GM18867 (cell line): ENCODE results near the gene MYO1B.

Source experiments
- ATAC-seq: cut with Tn5 transposase; IDR thresholded peaks from one replicate; pipeline ENCODE4 v1.9.1; 2021; ENCODE audit warnings: mild to moderate bottlenecking, moderate library complexity; ENCODE audit not compliant: unreplicated experiment

MYO1B gene

DNA sequence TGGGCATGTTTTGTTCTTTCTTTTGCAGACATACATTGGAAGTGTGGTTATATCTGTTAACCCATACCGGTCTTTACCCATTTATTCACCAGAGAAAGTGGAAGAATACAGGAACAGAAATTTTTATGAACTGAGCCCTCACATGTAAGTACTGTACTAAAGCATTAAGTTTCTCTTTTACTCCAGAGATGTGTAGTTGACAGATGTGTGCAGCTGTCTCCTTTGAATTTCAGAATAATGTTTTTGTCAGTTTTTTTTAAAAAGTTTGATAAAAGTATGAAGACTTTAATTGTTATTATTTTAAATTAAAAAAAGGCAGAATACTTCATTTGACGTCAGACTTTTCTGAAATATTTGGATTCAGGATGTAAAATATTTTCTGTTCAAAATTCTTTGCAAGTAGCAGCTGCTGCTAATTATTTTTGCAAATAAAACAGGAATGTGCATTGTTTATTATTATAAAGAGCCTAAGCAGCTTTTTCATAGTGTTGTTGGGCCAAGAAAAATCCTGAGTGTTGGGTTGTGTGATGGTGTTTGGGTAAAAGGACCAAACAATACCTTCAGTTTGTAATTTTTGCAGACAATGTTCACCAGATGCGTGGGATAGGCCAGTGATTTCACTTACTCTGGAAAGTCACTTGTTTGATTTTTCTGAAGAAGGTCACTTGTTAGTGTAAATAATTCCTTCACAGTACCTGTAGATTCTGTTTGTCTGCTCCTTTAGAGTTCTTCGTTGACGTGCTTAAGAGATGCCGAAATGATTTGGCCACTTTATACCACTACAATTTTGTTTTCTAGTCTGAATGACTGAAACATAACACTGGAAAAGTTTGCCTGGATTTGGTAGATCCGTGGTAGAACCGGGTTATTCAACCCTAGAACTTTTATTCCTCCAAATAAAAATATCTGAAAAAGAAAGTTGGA lies 51.1 kb downstream of the MYO1B start:
- ATAC-seq, result no peak

DNA sequence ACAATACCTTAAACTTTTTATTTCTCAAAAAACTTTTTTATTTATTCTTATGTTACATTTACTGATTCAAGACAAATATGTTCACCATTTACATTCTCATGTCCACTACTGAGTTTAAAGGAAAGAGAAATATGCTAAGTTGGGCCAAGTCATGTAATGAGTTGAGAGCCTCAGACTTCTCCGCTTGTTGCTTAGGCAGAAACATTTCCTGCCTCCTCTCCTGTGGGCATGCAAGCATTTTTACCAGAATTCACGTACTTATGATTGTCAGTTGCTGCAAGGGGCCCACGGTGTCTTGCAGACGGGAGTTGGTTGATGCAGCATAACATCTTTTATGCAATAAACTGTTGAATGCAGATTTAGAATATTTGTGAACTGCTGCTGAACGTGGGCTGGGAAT lies 51.8 kb downstream of the MYO1B start:
- no peak for ATAC-seq

DNA sequence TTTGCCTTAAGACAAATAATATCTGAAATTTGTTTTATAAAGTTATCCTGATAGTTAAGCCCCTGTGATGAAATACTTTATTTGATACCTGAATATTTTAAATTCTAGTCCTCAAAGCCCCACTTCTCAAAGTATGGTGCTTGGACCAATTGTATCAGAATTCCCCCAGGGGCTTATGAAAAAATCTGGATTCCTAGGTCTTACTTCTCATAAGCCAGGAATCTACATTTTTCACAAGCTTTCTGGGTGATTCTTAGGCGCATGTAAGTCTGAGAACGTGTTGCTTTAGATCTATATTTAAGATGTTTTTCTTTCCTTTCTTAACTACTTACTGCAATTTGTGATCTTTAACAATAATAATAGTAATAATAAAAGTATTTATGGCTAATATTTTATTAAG lies 53.1 kb downstream of the MYO1B start:
- no peak for ATAC-seq

DNA sequence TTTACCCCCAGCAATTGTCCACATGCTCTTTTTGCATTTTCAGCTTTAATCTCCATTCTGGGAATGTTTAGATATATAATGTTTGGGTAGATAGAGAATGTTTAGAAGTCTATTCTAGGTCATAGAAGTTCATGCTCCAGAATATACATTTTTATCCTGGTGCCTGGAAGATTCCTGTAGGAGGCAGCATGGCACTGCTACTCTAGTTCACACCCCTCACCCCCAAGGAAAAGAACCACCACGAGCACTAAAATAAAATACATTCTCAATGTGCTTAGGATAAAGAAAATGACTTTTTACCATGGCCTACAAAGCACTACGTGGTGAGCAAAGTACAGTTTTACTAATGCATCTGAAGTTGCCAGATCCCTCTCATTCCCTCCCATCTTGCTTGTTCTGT lies 53.8 kb downstream of the MYO1B start:
- no peak for ATAC-seq

DNA sequence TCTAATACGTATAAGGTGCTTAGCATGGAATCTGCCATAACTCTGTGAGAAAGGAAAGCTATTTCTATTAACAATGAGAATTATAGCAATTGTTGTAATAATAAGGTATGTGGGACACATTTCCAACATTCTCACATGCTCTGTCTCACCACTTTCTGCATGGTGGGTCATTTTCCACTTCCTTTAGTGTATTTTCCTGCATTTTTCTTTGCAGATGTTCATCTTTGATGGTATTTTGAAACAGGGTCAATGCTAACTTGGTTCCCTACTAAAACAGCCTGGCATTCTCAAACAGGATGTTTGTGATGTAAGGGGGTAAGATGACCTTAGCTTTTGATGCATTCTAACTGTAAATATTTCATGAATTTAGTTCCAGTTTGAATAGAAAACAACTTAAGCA lies 54.7 kb downstream of the MYO1B start:
- ATAC-seq, result no peak

DNA sequence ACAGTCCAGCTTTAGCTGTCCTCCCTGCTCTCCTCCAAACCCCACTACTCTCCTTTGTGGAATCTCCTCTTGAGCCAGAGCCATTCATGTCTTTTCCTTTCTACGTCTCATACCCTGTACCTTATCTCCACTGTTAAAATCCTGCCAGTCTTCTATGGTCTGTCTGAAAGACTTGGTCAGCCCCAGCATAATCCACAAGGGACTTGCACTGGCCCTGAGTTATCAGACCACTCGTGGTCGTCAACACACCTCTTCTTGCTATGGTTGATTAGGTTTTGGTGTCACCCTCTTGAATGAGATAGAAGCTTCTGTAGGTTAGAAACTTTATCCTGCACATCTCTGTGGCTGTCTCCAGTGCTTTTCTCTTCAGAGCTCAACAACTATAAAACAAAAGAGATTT lies 56.8 kb downstream of the MYO1B start:
- no peak for ATAC-seq

DNA sequence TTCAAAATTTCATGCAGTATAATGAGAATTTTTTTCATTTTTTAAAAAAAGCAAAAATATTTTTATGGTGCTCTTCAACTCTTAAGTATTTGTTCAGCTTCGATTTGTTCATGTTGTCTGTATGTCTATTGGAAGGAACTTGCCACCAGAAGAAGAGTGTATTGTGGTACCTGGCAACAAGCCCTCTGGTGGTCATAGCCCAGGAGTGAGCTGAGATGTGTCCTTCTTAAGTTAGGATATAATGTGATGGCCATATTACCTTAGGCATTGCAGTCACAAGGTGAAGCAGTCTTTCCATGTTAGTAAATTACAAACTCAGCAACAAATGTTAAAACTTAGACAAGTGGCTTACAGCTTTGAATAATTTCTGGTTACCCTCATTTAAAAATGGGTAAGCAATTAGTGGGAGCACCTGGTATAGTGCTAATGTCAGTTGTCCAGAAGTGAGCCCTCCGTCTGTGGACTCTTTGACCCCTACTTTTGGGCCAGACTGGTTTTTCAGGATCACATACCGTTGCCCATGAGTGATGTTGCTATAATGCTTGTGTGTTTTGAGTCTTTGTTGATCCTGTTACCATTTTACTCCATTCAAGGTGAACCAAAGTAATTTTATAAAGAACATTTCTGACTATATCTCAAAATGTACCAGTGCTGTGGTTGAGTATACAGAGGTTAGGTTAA lies 57.4 kb downstream of the MYO1B start:
- ATAC-seq, result peak; percentile 72

DNA sequence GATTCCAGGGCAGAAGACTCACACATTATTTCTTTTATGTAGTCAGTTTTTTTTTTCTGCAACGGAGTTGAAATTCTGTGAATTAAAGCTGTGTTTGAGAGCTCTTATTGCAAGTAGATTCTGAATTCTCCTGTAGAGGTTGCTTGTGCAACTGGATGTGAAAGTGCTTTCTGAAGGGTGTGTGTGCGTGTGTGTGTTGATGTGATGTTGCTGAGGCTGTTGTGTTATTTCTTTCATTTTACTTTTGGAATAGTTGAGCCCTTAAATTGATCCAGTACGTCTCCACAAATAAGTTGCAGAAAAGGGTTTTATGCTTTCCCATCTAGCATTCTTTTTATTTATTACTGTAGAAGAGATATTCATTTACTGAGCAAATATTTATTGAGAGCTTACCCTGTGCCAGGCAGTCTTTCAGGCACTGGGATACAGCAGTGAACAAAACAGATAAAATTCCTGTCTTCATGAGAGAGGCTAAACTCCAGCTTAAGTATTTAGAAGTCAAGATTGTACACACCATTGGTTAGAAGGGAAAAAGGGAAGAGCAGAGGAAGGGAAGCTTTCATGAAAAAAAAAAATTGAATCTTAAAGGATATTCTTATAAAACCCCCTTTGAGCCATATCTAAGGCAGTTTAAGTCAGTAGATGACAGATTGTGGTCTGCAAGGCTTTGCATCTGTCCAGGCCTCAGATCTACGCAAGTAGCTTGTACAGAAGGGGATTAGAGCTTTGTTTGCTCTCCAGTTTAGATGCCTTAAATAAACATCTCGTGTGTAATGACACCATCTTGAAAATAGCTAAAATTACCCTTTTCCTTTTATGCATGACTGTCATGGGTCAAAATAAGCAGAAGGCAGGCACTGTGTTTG lies 58.2 kb downstream of the MYO1B start:
- ATAC-seq, result no peak

DNA sequence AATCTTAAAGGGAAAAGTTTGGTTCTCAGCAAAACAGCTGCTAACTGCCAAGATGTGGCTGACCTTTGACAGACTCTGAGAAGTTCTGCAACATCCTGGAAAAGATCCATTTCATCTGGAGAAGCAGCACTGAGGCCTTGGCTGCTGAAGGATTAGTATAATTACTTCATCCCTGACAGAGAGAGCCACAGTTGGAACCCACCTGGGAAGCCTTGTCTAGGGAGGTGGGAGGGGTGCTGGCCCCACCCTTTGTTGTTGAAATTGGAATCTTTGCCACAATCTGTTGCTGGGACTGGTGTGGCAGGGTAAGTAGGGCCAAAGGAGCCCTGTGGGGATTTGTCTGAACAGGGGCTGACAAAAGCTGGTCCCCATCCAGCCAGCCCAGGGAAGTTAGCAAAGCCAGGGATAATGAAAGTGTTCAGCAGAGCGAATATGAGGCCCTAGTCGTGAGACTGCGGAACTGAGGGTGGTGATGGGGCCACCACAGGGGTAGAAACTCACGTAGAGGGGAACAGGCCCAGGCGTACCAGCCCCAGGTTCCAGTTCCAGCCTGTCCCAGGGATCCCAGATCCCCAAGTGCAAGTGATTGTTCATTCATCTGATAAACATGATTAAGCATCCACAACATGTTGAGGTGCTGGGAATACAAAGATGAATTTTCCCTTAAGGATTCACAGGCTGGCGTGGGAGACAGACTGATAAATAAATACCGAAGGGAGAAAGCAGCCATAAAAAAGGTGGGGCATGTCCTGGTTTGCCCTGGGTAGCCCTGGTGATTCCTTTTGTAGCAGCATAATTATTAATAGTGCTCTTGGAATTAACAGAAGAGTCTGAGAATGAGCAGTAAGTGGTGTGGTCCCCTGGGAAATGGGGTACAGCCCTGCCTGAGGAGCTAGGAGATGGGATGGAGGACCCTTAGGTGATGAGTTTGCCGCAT lies 60.0 kb downstream of the MYO1B start:
- ATAC-seq, result no peak

DNA sequence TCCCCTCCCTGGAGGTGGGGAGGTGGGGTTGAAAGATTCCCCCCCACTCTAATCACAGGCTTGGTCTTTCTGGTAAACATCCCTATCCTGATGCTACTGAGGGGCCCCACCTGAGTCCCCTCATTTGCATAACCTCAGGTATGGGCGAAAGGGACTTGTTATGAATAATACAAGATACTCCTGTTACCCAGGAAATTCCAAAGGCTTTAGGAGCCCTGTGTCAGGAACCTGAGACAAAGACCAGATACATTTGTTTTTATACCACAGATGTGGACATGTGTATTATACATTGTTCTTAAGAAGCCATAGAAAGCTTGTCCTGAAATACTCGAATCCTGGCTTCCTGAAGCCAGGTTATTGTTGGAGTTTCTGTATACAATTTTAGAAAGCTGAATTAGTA lies 62.8 kb downstream of the MYO1B start:
- no peak for ATAC-seq

DNA sequence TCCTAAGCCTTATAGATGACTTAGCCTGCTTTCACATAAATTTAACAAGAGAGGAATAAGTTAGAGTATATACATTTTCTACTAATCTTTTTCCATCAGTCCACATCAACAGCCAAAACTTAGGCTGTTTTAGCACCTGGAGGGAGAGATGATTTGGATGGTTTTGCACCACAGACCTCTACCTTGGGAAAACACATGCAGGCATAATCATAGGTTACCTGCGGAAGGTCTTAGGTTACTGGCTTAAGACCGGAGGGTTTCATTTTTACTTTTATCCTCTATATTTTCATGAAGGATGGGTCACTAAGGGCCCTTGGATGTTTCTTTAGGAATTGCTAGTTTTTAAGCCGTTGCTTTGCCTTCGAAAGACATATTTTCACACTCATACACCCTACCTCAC lies 66.0 kb downstream of the MYO1B start:
- ATAC-seq, result no peak

DNA sequence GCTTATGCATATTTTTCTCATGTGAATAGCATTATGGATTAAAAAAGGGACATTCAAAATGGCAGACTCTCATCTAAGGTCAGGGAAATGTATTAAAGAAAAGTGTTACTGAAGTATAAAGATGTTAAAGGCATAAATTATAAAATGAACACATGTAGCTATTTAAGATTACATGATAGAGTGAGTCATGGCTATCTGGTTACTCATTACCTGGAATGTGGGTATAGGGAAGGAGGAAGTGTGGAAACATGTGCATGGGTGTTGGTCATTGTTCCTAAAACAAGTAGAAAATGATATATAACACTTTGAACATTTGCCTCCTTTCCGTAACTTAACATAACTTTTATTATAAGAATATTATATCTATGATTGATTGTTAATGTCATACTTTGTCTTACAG lies 66.4 kb downstream of the MYO1B start:
- no peak for ATAC-seq

DNA sequence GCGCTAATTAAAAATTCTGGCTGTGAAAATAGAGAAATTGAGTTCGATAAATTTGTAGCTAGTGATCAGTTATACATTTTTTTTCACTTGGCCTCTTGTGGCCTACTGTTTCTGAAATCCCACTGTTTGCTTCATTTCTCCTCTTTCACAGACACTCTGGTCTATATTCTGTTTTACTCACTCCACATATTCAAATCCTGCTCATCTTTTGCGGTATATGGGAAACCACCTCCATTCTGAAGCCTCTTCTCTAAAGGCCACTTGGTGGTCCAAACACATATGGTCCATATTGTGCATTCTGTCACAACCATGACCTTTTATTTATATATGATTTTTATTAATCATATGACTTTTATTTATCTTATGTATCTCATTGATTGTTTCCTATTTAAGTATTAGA lies 67.0 kb downstream of the MYO1B start:
- ATAC-seq, result no peak

DNA sequence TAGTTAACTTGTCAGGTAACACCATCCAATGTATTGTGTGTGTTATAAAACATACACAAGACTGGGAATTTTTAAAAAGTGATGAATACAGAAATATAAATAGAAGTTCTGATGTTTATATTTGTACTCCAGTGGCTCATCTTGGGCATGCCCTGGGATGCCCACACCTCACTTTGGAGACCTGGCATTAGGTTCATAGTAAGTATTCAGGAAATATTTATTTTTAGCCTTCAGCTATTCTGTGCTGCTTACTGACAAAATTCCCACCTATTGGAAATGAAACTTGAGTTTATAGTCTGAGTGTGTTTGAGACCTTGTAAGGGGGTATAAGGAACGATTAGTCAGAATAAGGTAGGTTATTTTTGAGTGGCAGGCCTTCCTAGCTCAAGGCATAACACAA lies 67.5 kb downstream of the MYO1B start:
- no peak for ATAC-seq

DNA sequence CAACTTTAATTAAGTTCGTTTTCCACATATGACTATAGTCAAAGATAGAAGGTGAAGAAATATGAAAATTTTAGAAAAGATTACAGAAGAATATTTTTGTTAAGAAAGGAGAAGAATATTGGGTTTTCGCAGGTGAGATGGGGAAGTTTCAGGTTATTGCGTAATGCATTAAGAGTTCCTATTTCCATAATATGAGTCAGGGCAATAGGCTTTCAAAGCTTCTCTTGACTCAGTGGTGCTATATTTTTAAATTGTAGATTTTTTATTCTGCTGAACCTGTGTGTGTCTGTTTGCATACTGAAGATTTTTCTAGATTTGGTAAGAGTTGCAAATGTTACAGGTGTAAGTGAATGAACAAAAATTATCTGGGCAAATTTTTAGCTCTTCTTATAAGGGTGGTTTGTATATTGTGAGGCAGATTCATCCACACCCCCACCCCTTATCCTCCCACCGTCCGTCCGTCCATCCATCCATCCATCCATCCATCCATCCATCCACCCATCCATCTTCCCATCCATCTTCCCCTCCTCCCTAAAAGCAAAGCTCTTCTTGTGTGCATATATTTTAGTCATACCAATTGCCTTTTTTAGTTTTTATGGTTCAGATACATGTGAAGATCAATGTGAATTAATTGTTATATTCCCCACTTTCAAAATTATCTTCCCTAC lies 69.6 kb downstream of the MYO1B start:
- no peak for ATAC-seq

DNA sequence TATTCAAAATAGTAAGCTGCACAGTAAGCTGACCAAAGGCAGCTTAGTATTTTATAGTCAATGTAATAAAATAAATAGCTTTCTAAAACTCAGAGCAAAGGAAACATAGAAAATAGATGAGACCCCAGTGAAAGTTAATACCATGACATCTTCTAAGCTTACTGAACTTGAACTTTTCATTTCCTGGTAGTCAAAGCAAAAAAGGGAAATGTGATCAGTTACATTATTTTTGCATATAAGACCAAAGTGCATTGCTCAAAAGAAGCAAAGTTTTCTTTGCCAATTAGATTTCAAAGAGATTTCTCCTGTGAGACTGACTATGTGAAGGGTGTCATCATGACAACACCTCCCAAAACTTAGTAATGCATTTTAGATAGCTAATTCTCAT lies 70.2 kb downstream of the MYO1B start:
- ATAC-seq, result no peak

DNA sequence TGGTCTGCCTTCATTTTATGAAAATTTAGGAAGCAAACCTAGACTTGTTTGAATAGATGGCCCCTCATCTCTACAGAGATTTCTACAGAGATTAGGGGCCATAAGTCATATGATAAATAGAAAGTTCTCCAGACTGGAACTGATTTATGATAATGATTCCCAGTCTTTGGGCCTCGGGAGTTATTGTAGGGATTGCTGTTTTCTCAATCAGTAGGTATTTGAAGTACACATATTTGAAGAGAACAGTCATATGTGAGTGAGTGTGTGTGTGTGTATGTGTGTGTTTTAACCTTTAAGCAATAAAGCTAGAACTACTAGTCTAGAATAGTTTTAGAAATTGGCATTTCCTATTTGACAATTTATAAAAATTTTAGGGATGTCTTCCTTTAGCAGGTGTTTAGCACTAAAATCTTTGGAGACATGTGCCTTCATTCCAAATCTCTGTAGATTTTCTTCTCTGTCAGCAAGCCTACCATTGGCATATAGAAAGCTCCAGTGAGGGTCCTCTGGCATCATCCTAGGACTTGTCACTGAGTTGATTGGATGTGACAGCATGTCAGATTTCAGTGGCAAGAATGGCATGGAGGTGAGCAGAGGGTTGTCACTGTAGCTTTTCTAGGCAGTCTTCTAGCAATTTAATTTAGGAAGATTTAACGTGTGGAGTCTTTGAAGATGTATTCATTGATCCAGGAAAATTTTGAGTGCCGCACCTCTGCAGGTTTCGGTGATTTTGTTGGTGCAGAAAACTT lies 71.2 kb downstream of the MYO1B start:
- ATAC-seq, result no peak

DNA sequence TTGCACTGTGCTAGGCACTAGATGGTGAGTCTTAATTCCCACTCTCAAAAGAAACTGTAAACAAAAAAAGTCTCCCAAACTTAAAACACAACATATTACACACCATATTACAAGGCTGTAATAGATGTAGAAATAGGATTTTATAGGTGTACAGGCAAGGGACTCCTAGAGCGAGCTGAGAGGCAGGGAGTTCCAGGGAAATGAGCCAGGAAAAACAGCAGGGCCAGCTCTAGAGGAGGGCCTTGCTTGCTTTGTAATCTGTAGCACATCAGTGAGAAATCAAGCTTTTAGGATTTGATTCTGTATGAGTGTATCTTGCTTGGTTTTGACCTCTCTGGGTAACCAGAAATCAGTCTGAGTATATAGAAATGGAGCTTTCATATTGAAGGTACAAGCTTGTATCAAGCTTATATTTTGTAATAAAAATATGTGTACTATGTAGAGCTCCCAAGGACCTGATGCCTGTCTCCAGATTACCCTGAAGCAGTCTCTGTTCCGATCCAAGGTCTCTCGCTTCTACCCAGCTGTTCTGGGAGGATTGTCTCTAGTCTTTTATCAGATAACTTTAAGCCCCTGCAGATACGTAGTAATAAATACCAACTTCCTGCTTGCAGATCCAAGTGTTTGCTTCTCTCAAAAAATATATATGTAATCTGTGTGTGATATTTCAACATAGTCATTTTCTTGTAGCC lies 73.0 kb downstream of the MYO1B start:
- ATAC-seq, result no peak

DNA sequence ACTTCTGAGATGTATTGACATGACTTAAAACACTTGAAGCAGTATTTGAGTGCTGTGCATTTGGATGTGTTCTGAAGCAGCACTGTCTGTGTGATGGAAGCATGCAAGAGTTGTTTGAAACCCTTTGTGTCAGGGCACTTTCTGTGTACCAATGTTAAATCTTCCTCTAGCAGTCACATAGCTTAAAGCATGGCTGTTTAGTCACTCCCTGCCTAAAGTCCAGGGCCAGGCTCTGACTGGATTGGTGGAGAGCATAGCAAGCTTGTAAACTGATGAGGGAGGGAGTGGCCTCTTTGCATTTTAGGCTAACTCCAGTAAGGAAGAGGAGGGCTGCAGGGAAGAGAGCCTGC lies 73.5 kb downstream of the MYO1B start:
- ATAC-seq, result no peak
